ENCODE measurements around the gene TRAF2.

DNA sequence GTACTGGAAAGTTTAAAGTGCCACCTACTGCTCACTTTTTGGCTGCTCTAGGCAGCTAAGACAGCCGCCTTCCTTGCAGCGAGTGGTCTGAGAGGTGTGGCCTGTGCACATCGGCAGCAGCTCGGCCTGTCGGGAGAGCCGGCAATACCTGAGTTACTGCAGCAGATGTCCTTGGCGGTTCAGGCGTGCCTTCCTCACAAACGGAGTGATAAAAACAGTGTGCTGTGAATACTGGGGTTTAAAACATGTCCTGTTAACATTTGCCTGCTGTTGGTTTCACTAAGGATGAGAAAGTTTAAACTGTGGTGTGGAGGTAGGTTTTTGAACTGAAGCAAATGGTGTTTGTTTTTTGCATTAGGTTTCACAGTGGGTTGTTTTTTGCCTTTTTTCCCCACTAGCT is 12.9 kb downstream of the TRAF2 start:
- TF ChIP-seq SPI1 (IDR thresholded peaks at IDR 0.05; ENCODE audit: borderline replicate concordance, low read depth) (no peak), POLR2AphosphoS5 (IDR thresholded peaks at IDR 0.05; ENCODE audit: low read depth) (no peak), GABPA (IDR thresholded peaks at IDR 0.05; ENCODE audit: low read depth) (no peak), REST (IDR thresholded peaks at IDR 0.05; ENCODE audit: insufficient replicate concordance, low read depth) (no peak)
- TF ChIP-seq, protein P1, sequence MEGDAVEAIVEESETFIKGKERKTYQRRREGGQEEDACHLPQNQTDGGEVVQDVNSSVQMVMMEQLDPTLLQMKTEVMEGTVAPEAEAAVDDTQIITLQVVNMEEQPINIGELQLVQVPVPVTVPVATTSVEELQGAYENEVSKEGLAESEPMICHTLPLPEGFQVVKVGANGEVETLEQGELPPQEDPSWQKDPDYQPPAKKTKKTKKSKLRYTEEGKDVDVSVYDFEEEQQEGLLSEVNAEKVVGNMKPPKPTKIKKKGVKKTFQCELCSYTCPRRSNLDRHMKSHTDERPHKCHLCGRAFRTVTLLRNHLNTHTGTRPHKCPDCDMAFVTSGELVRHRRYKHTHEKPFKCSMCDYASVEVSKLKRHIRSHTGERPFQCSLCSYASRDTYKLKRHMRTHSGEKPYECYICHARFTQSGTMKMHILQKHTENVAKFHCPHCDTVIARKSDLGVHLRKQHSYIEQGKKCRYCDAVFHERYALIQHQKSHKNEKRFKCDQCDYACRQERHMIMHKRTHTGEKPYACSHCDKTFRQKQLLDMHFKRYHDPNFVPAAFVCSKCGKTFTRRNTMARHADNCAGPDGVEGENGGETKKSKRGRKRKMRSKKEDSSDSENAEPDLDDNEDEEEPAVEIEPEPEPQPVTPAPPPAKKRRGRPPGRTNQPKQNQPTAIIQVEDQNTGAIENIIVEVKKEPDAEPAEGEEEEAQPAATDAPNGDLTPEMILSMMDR (IDR thresholded peaks at IDR 0.05; ENCODE audit: insufficient read depth, low read length) = no peak
